Neural progenitor cell (in vitro differentiated cells): ENCODE results near the gene HDGFL2. TPM values are rescaled to one million over a fixed set of nuclear protein-coding genes. Genes with fewer than 3 reads are reported as not detected.

Experiments
- DNase-seq: peaks from one replicate; pipeline ENCODE4 v3.0.0-alpha.2; 2016; ENCODE audit warnings: low spot score
- H2AFZ ChIP-seq: fragments of 200-600 bp; sonication (generic); replicated peaks from 2 replicates; pipeline ENCODE4 v1.6.1; 2016; ENCODE audit warnings: antibody characterized with exemption
- H3F3A ChIP-seq: fragments of 200-600 bp; sonication (generic); 2 replicates; pipeline ENCODE4 v1.6.1; 2016; ENCODE audit warnings: antibody characterized with exemption, low read depth
- H3K27ac ChIP-seq: fragments of 200-600 bp; sonication (generic); 2 replicates; pipeline ENCODE4 v1.5.1; 2016; ENCODE audit warnings: mild to moderate bottlenecking
- H3K27me3 ChIP-seq: fragments of 200-600 bp; sonication (generic); 2 replicates; pipeline ENCODE4 v1.6.1; 2016; ENCODE audit warnings: mild to moderate bottlenecking, moderate library complexity
- H3K36me3 ChIP-seq: fragments of 200-600 bp; sonication (generic); 2 replicates; pipeline ENCODE4 v1.5.1; 2016
- H3K4me1 ChIP-seq: fragments of 200-600 bp; sonication (generic); 2 replicates; pipeline ENCODE4 v1.6.1; 2016; ENCODE audit warnings: mixed run types
- H3K4me2 ChIP-seq: fragments of 200-600 bp; sonication (generic); 2 replicates; pipeline ENCODE4 v1.6.1; 2016
- H3K4me3 ChIP-seq: fragments of 200-600 bp; sonication (generic); 2 replicates; pipeline ENCODE4 v1.5.1; 2016
- H3K79me2 ChIP-seq: fragments of 200-600 bp; sonication (generic); 2 replicates; pipeline ENCODE4 v1.6.1; 2016; ENCODE audit warnings: low read depth
- H3K9ac ChIP-seq: fragments of 200-600 bp; sonication (generic); 2 replicates; pipeline ENCODE4 v1.6.1; 2016
- H3K9me3 ChIP-seq: fragments of 200-600 bp; sonication (generic); 2 replicates; pipeline ENCODE4 v1.5.1; 2016; ENCODE audit warnings: low read depth
- H4K20me1 ChIP-seq: fragments of 200-600 bp; sonication (generic); 2 replicates; pipeline ENCODE4 v1.6.1; 2016; ENCODE audit warnings: low read depth
- H3K27ac Mint-ChIP-seq: 3 replicates; pipeline ENCODE4 v1.8.0; 2021; ENCODE audit warnings: mixed read lengths
- H3K27me3 Mint-ChIP-seq: 2 replicates; pipeline ENCODE4 v1.8.0; 2022; ENCODE audit warnings: low read depth, mild to moderate bottlenecking, inconsistent platforms, moderate library complexity, mixed read lengths; ENCODE audit not compliant: insufficient read depth
- H3K36me3 Mint-ChIP-seq: 3 replicates; pipeline ENCODE4 v1.8.0; 2021; ENCODE audit warnings: mixed read lengths
- H3K4me1 Mint-ChIP-seq: 3 replicates; pipeline ENCODE4 v1.8.0; 2021; ENCODE audit warnings: mixed read lengths
- H3K4me3 Mint-ChIP-seq: 3 replicates; pipeline ENCODE4 v1.8.0; 2021; ENCODE audit warnings: mild to moderate bottlenecking, moderate library complexity, mixed read lengths
- H3K9me3 Mint-ChIP-seq: 3 replicates; pipeline ENCODE4 v1.8.0; 2020; ENCODE audit warnings: mixed read lengths
- CTCF ChIP-seq: fragments of 200-600 bp; sonication (generic); IDR thresholded peaks from 2 replicates; pipeline ENCODE4 v1.5.1; 2017; ENCODE audit warnings: antibody characterized with exemption, mild to moderate bottlenecking
- EZH2 ChIP-seq: fragments of 200-600 bp; sonication (generic); IDR thresholded peaks from 2 replicates; pipeline ENCODE4 v1.6.1; 2017; ENCODE audit warnings: antibody characterized with exemption, mild to moderate bottlenecking, moderate library complexity
- EZH2phosphoT487 ChIP-seq: fragments of 200-600 bp; sonication (generic); IDR thresholded peaks from 2 replicates; pipeline ENCODE4 v1.6.1; 2017; ENCODE audit warnings: antibody characterized with exemption
- total RNA-seq: library from RNA; depleted of rRNA; stranded (reverse); fragments of >200 nt; gene quantifications from 2 replicates; pipeline ENCODE4 v1.2.3, GENCODE V29; 2015; ENCODE audit warnings: low replicate concordance

HDGFL2 gene
- total RNA-seq, 1 donor from 2014 or later = 36.0 TPM

- H3K4me1 ChIP-seq = no peaks in the 10 kb centered on the region
- peaks cover 11% of the 10 kb centered on the region for H3K36me3 Mint-ChIP-seq
- H2AFZ ChIP-seq = no peak overlapping the region
- H3K4me3 ChIP-seq = no peak overlapping the region
- H3K36me3 ChIP-seq = no peaks in the 10 kb centered on the region
- H3K27me3 ChIP-seq = no peaks in the 10 kb centered on the region
- H3K4me2 ChIP-seq = no peak overlapping the region
- peaks cover 8% of the 10 kb centered on the region for H4K20me1 ChIP-seq
- H3K9me3 ChIP-seq = no peaks in the 10 kb centered on the region
- H3K79me2 ChIP-seq = no peaks in the 10 kb centered on the region
- H3K9me3 Mint-ChIP-seq = no peaks in the 10 kb centered on the region
- no peak overlapping the region for H3K27ac Mint-ChIP-seq
- H3K27ac ChIP-seq = no peak overlapping the region
- H3K4me3 Mint-ChIP-seq = no peak overlapping the region
- DNase-seq = no peak
- TF ChIP-seq EZH2phosphoT487 (no peak), CTCF (no peak), EZH2 (no peak)
- no peak overlapping the region for H3K9ac ChIP-seq
- no peaks in the 10 kb centered on the region for H3K4me1 Mint-ChIP-seq
- H3F3A ChIP-seq = peaks cover 14% of the 10 kb centered on the region
- peaks cover 5% of the 10 kb centered on the region for H3K27me3 Mint-ChIP-seq
These were observed 22.5 kb upstream of the HDGFL2 start for GRCh38 chr19:4449639-4450028.

- Mint-ChIP-seq H3K4me3 (no peak overlapping the region), H3K27ac (no peak overlapping the region), H3K9me3 (no peaks in the 10 kb centered on the region), H3K36me3 (peaks cover 11% of the 10 kb centered on the region), H3K4me1 (peaks cover 21% of the 10 kb centered on the region), H3K27me3 (peaks cover 6% of the 10 kb centered on the region)
- H3K9ac ChIP-seq = no peak overlapping the region
- H3K4me1 ChIP-seq = peaks cover 16% of the 10 kb centered on the region
- TF ChIP-seq EZH2phosphoT487 = no peak
- no peak for TF ChIP-seq EZH2
- no peak for TF ChIP-seq CTCF
- peaks cover 10% of the 10 kb centered on the region for H4K20me1 ChIP-seq
- H3K4me2 ChIP-seq = no peak overlapping the region
- H3K79me2 ChIP-seq = no peaks in the 10 kb centered on the region
- DNase-seq = no peak
- H2AFZ ChIP-seq = no peak overlapping the region
- H3K9me3 ChIP-seq = no peaks in the 10 kb centered on the region
- peaks cover 22% of the 10 kb centered on the region for H3F3A ChIP-seq
- no peak overlapping the region for H3K4me3 ChIP-seq
- no peaks in the 10 kb centered on the region for H3K36me3 ChIP-seq
- no peak overlapping the region for H3K27ac ChIP-seq
- no peaks in the 10 kb centered on the region for H3K27me3 ChIP-seq
These were observed 19.7 kb upstream of the HDGFL2 start for GRCh38 chr19:4452230-4452990.

- Histone ChIP-seq H3K4me2 (no peak overlapping the region), H3K36me3 (no peaks in the 10 kb centered on the region), H3F3A (peaks cover 31% of the 10 kb centered on the region), H3K9me3 (no peaks in the 10 kb centered on the region), H3K4me1 (peaks cover 16% of the 10 kb centered on the region), H3K79me2 (no peaks in the 10 kb centered on the region), H3K4me3 (no peak overlapping the region), H3K9ac (no peak overlapping the region), H3K27ac (no peak overlapping the region), H2AFZ (no peak overlapping the region), H4K20me1 (peaks cover 10% of the 10 kb centered on the region), H3K27me3 (no peaks in the 10 kb centered on the region)
- Mint-ChIP-seq H3K36me3 (peaks cover 10% of the 10 kb centered on the region), H3K27me3 (peaks cover 6% of the 10 kb centered on the region), H3K4me1 (peaks cover 24% of the 10 kb centered on the region), H3K9me3 (no peaks in the 10 kb centered on the region), H3K27ac (no peak overlapping the region), H3K4me3 (no peak overlapping the region)
- TF ChIP-seq EZH2phosphoT487 (no peak), CTCF (no peak), EZH2 (no peak)
- DNase-seq = no peak
These were observed 18.6 kb upstream of the HDGFL2 start for GRCh38 chr19:4453232-4454179.
